H1 (cell line): ENCODE measurements around the gene SSPN. TPM values are rescaled to one million over a fixed set of nuclear protein-coding genes. Genes with fewer than 3 reads are reported as not detected.

Experiments used
- BCL11A ChIP-seq, 2 experiments: IDR thresholded peaks; one replicate each; pipeline ENCODE4 v1.6.1; 2011; ENCODE audit warnings: low read depth in 2 of 2, low read length in 2 of 2, mild to moderate bottlenecking in 2 of 2
- CTBP2 ChIP-seq: IDR thresholded peaks from 2 replicates; pipeline ENCODE4 v1.7.0; 2011; ENCODE audit warnings: borderline replicate concordance, mild to moderate bottlenecking, moderate library complexity, mixed read lengths, low read length; ENCODE audit not compliant: insufficient read depth, insufficient read length
- KDM4A ChIP-seq: IDR thresholded peaks from one replicate; pipeline ENCODE4 v1.7.1; 2012; ENCODE audit warnings: low read depth, mild to moderate bottlenecking, moderate library complexity, low read length, inconsistent platforms; ENCODE audit not compliant: severe bottlenecking
- MAFK ChIP-seq: IDR thresholded peaks from 2 replicates; pipeline ENCODE4 v1.6.1; 2012; ENCODE audit warnings: low read depth, mild to moderate bottlenecking, improper control_type of control experiment, low read length
- TBP ChIP-seq: IDR thresholded peaks from 2 replicates; pipeline ENCODE4 v1.6.1; 2011; ENCODE audit warnings: low read depth, low read length, improper control_type of control experiment
- polyA plus RNA-seq, 7 experiments: library from polyadenylated mRNA; depleted of rRNA in 3 of 7; stranded (reverse) in 5 of 7; unstranded in 2 of 7; fragments of >200 nt in 5 of 7; fragments of 200-250 nt in 2 of 7; gene quantifications; 1 replicate in 5 of 7; 2 replicates in 1 of 7; 4 replicates in 1 of 7; pipeline versions ENCODE4 v1.2.1 to v1.2.3, GENCODE V29; 2011 to 2013; ENCODE audit warnings: missing spikeins in 2 of 7, mixed read lengths in 2 of 7
- total RNA-seq: library from RNA; stranded (reverse); fragmentation: NEBNext Ultra II Directional; extraction: Animal tissue kit (Norgen Biotek cat#: 25700); gene quantifications from 2 replicates; pipeline ENCODE4 v1.2.1, GENCODE V29; 2021

Gene SSPN
- total and polyA plus RNA-seq, 2 of the 8 experiments (the other 6 are each of a cell fraction or from before 2014, with no cell fraction given), result 0.86 to 1.8 TPM

- TF ChIP-seq MAFK (no peak), KDM4A (no peak), CTBP2 (no peak), TBP (no peak), BCL11A (IDR thresholded peaks at IDR 0.05; ENCODE audit: low read depth in 2 of 2, low read length in 2 of 2) (no peak)
Observed at GRCh38 chr12:26176725-26177124, 18.6 kb upstream of the SSPN start (continued).
